ENCODE data around the gene RERG.

RERG gene

DNA sequence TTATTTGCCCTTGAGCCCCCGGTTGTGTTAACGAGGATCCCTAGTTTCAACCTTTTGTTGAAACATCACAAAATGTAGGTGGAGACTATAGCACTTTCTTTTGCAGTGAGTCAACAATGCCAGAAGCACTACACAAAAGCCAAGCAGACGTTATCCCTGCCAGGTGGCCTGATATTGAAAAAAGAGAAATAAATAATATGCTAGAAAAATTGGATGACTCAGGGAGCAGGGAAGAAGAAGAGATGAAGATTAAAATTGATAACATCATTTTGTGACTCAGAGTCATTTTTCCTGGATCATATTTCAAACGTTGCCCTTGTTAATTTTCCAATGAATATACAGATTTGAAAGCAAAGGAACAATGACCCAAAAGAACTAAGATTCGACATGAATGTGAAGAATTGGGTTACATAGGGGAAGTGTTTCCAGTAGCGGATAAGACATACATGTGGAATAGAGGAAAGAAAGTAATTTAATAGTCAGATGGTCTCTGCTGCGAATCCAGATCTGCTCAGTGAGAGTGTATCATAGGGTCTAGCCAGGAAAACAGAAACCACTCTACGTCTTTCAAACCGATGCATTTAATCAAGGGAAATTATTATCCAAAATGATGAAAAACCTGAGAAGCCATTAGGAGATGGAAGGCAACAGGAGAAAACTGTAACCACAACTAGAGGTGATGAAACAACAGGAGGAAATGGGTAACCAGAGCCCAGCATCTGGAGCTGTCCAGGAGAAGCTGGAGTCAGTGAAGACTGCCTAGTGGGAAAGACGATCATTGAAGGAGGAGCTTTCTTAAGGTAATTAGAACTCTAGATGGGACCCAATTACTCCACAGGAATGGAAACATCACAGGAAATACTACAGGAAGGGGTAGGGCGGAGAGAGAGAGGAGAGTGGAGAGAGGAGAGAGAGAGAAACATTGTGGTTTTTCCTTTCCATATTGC is 57.9 kb downstream of the RERG start:
- Histone ChIP-seq H3K4me2 (ENCODE audit: low read length) (no peak overlapping the region), H2AFZ (peak overlapping the region; percentile 43), H3K4me3 (ENCODE audit: low read depth, low read length) (no peak overlapping the region), H3K27ac (peak overlapping the region; percentile 75), H3K4me1 (peaks cover 16% of the 10 kb centered on the region), H3K9ac (no peak overlapping the region), H3K36me3 (ENCODE audit: control insufficient read depth, insufficient read depth, low read length) (no peaks in the 10 kb centered on the region), H3K27me3 (ENCODE audit: control insufficient read depth, insufficient read depth, low read length) (no peaks in the 10 kb centered on the region), H3K79me2 (no peaks in the 10 kb centered on the region), H3K9me3 (ENCODE audit: control insufficient read depth, low read length) (no peaks in the 10 kb centered on the region)
- TF ChIP-seq, protein P1, sequence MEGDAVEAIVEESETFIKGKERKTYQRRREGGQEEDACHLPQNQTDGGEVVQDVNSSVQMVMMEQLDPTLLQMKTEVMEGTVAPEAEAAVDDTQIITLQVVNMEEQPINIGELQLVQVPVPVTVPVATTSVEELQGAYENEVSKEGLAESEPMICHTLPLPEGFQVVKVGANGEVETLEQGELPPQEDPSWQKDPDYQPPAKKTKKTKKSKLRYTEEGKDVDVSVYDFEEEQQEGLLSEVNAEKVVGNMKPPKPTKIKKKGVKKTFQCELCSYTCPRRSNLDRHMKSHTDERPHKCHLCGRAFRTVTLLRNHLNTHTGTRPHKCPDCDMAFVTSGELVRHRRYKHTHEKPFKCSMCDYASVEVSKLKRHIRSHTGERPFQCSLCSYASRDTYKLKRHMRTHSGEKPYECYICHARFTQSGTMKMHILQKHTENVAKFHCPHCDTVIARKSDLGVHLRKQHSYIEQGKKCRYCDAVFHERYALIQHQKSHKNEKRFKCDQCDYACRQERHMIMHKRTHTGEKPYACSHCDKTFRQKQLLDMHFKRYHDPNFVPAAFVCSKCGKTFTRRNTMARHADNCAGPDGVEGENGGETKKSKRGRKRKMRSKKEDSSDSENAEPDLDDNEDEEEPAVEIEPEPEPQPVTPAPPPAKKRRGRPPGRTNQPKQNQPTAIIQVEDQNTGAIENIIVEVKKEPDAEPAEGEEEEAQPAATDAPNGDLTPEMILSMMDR (IDR thresholded peaks at IDR 0.05) = no peak

DNA sequence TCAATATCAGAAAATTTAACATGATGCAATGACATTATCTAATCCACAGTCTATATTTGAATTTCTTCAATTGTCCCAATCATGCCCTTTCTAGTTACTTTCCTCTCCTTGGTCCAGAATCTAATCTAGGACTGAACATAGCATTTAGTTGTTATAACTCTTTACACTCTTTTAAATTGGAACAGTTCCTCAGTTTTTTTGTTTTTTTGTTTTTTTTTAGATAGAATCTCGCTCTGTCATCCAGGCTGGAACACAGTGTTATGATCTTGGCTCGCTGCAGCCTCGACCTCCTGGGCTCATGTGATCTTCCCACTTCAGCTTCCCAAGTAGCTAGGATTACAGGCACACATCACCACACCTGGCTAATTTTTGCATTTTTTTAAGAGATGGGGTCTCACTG is 63.1 kb downstream of the RERG start:
- Histone ChIP-seq H2AFZ (no peak overlapping the region), H3K4me1 (peaks cover 14% of the 10 kb centered on the region), H3K4me3 (ENCODE audit: low read depth, low read length) (no peak overlapping the region), H3K4me2 (ENCODE audit: low read length) (no peak overlapping the region), H3K27ac (no peak overlapping the region), H3K36me3 (ENCODE audit: control insufficient read depth, insufficient read depth, low read length) (no peaks in the 10 kb centered on the region), H3K9me3 (ENCODE audit: control insufficient read depth, low read length) (no peaks in the 10 kb centered on the region), H3K9ac (no peak overlapping the region), H3K79me2 (no peaks in the 10 kb centered on the region), H3K27me3 (ENCODE audit: control insufficient read depth, insufficient read depth, low read length) (no peaks in the 10 kb centered on the region)
- TF ChIP-seq, protein P1 (IDR thresholded peaks at IDR 0.05) = no peak

DNA sequence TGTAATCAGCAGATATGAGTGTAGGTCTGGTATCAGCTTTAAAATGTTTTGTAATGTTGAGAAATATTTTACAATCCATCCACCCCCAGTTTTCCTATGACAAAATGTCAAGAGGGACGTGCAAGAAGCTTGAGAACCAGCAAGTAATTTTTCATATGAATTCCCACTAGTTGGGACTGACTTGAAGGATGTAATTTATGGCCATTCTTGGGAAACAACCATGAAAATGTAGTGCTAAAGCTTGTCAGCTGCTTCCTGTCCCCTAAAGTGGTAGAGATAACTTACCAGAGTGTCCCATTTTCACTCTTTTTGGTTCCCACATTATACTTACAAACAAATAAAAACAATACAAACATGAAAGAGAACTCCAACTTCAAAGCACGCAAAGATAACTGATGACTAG is 63.9 kb downstream of the RERG start:
- H3K4me1 ChIP-seq = peaks cover 19% of the 10 kb centered on the region

DNA sequence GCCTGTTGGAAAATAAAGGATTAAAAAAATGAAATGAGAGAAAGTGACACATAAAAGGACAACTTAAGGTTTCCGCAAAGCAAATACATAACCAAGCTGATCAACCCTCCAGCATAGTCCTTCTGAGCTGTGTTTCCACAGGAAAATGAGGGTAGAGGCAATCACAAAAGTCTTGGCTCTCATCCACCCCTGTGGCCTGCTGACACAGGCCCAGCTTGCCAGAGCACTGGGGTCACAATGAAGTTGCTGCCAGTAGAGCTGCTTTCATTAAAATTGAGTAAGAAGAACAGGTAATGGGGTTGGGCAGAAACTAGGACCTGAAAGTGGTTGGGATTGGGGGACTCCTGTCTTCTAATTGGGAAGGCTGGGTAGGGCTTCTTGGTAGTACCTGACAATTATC is 65.9 kb downstream of the RERG start:
- Histone ChIP-seq H3K27ac (peak overlapping the region; percentile 40), H3K9ac (no peak overlapping the region), H3K36me3 (ENCODE audit: control insufficient read depth, insufficient read depth, low read length) (no peaks in the 10 kb centered on the region)

More for the DNA sequence above, 63.9 kb downstream of the RERG start:
- Histone ChIP-seq H3K36me3 (ENCODE audit: control insufficient read depth, insufficient read depth, low read length) (no peaks in the 10 kb centered on the region), H2AFZ (no peak overlapping the region), H3K9ac (no peak overlapping the region), H3K27ac (peak overlapping the region; percentile 31), H3K27me3 (ENCODE audit: control insufficient read depth, insufficient read depth, low read length) (no peaks in the 10 kb centered on the region), H3K79me2 (no peaks in the 10 kb centered on the region), H3K4me2 (ENCODE audit: low read length) (no peak overlapping the region), H3K4me3 (ENCODE audit: low read depth, low read length) (no peak overlapping the region), H3K9me3 (ENCODE audit: control insufficient read depth, low read length) (no peaks in the 10 kb centered on the region)
- TF ChIP-seq, protein P1 (IDR thresholded peaks at IDR 0.05) = no peak

More for the DNA sequence above, 65.9 kb downstream of the RERG start:
- Histone ChIP-seq H2AFZ (peak overlapping the region; percentile 54), H3K4me2 (ENCODE audit: low read length) (no peak overlapping the region), H3K27me3 (ENCODE audit: control insufficient read depth, insufficient read depth, low read length) (no peaks in the 10 kb centered on the region), H3K4me3 (ENCODE audit: low read depth, low read length) (no peak overlapping the region), H3K79me2 (no peaks in the 10 kb centered on the region), H3K9me3 (ENCODE audit: control insufficient read depth, low read length) (no peaks in the 10 kb centered on the region), H3K4me1 (peaks cover 26% of the 10 kb centered on the region)
- TF ChIP-seq, protein P1 (IDR thresholded peaks at IDR 0.05) = no peak

Measured in parathyroid adenoma (tissue), 2 donors.